C4-2B (cell line): ENCODE data around the gene PMM2.

ENCODE experiments used
- H3K27ac ChIP-seq: fragments of 450-650 bp; 2 replicates; pipeline ENCODE4 v1.5.1; 2017
- ZFX ChIP-seq: fragments of 450-650 bp; IDR thresholded peaks from 2 replicates; pipeline ENCODE4 v1.6.1; 2017
- TF ChIP-seq, protein P1 (sequence below): fragments of 450-650 bp; conservative IDR thresholded peaks from 2 replicates; pipeline ENCODE4 v1.5.1; 2017; ENCODE audit warnings: mild to moderate bottlenecking

The PMM2 gene

DNA sequence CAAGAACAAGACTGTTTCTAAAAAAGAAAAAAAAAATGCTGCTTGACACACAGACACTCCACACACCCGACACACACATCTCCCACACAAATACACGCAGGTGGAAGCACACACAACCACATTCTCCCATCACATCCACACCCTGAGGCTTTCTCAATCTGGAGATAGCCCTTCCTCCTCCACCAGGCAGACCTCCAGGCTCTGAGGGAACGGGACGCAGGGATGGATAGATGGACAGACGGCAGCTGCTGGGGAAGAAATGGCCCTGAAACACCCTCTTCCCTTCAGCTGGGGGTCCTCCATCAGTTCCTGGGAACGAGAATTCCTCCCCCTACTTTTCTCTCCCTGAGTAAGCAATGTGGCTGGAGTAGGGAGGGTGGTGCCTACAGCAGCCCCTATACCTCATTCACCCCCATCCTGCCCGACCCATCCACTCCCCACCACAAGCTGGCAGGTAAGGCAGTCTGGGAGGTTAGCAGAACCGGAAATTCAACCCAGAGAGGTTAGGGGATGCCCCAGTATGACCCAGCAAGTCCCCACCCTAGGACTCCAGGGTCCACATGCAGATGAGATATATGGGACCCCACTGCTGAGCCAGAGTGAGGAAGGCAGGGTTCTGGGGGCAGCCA is 80.4 kb downstream of the PMM2 start:
- TF ChIP-seq ZFX: no peak
- TF ChIP-seq, protein P1, sequence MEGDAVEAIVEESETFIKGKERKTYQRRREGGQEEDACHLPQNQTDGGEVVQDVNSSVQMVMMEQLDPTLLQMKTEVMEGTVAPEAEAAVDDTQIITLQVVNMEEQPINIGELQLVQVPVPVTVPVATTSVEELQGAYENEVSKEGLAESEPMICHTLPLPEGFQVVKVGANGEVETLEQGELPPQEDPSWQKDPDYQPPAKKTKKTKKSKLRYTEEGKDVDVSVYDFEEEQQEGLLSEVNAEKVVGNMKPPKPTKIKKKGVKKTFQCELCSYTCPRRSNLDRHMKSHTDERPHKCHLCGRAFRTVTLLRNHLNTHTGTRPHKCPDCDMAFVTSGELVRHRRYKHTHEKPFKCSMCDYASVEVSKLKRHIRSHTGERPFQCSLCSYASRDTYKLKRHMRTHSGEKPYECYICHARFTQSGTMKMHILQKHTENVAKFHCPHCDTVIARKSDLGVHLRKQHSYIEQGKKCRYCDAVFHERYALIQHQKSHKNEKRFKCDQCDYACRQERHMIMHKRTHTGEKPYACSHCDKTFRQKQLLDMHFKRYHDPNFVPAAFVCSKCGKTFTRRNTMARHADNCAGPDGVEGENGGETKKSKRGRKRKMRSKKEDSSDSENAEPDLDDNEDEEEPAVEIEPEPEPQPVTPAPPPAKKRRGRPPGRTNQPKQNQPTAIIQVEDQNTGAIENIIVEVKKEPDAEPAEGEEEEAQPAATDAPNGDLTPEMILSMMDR: no peak
- H3K27ac ChIP-seq: no peak overlapping the region

DNA sequence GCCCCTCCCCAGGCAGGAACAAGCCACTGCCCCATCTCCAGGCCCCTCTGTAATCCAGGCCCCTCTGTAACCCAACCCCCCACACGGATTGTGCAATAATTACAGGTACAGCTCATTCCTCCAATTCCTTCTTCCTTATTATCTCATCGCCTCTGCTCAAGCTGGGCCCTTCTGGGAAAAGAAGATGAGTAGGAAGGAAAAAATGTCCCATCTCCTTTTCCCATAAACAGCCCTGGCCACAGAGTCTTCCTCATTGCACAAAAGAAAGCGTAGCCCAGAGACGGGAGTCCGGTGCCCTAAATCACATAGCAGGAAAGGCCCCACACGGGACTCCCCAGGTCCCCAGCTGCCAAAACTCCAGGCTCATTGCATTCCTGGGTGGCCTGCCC is 80.9 kb downstream of the PMM2 start:
- TF ChIP-seq, protein P1: no peak
- no peak for TF ChIP-seq ZFX
- no peak overlapping the region for H3K27ac ChIP-seq

DNA sequence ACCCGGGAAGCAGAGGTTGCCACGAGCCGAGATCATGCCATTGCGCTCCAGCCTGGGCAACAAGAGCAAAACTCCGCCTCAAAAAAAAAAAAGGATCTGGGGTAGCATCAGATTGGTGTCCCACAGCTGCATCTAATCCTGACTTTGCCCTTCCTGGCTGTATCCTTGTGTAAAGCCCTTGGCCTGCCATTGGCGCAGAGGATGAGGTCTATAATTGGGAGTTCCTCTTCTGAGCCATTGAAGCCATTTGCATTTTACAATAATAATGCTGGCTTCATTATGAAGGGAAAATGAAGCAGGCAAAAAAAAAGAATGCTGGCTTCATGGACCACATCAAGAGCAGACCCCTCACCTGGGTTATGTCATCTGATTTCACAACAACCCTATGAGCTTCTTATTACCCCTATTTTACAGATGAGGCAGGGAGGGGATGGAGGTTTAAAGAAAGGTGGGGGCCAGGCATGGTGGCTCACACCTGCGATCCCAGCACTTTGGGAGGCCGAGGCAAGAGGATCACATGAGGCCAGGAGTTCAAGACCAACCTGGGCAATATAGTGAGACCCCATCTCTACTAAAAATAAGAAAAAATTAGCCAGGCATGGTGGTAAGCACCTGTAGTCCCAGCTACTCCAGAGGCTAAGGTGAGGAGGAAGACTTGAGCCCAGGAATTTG is 83.3 kb downstream of the PMM2 start:
- H3K27ac ChIP-seq: no peak overlapping the region

DNA sequence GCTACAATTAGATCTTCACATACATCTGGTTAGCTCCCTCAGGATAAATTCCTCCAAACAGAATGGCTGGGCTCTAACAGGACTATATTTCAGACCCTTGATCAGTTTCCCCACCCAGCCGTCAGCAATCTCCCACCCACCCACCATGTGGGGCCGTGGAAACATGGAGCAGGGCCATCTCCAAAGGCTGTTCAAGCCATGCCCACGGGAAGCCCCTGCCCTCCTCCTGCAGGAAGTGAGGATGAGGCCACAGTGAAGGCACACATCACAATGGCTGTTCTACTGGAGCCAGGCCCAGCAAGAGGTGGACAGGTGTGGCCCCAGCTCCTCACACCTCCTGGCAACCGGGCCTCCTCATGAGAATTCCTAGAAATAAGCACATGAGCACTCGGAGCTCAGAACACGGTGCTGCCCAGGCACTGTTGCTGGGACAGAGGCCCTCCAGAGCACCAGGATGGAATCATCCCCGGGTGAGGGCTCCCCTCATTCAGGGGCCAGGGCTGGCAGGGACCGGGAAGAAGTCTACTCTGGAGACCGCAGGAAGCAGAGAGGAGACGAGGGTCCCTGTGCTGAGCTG is 84.5 kb downstream of the PMM2 start, which contains the start of gene LITAFD:
TSS of gene LITAFD (plus strand) at position 311 of the 577 bp plus-strand sequence. CDS start 2,005 bp downstream, outside the sequence.
- TF ChIP-seq, protein P1: no peak
- TF ChIP-seq ZFX: no peak
- no peak within 1 kb of the TSS for H3K27ac ChIP-seq

More for the DNA sequence above, 83.3 kb downstream of the PMM2 start:
- TF ChIP-seq, protein P1: no peak
- no peak for TF ChIP-seq ZFX

DNA sequence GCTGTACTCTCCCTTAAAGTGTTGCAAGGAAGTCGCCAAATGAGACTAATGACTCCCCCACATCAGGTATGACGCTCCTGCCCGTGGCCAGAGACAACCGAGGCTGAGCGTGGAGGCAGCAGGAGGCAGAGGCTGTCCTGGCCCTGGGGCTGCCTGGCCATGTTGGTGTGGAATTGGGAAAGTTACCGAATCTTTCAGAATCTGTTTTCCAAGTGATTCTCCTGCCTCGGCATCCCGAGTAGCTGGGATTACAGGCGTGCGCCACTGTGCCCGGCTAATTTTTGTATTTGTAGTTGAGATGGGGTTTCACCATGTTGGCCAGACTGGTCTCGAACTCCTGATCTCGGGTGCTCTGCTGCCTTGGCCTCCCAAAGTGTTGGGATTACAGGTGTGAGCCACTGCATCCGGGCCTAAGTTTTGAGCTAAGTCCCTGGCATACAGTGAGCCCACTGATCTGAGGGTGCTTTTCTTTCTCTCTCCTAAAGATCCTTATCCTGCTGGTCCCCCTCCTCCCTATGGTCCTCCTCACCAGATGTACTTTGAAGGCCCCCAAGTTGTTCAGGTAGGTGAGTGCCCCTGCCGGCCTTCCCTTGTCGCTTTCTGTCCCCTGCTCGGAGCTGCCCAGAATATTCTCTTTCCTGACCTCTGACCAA is 85.2 kb downstream of the PMM2 start:
- TF ChIP-seq, protein P1: no peak
- TF ChIP-seq ZFX: no peak
- no peak overlapping the region for H3K27ac ChIP-seq

DNA sequence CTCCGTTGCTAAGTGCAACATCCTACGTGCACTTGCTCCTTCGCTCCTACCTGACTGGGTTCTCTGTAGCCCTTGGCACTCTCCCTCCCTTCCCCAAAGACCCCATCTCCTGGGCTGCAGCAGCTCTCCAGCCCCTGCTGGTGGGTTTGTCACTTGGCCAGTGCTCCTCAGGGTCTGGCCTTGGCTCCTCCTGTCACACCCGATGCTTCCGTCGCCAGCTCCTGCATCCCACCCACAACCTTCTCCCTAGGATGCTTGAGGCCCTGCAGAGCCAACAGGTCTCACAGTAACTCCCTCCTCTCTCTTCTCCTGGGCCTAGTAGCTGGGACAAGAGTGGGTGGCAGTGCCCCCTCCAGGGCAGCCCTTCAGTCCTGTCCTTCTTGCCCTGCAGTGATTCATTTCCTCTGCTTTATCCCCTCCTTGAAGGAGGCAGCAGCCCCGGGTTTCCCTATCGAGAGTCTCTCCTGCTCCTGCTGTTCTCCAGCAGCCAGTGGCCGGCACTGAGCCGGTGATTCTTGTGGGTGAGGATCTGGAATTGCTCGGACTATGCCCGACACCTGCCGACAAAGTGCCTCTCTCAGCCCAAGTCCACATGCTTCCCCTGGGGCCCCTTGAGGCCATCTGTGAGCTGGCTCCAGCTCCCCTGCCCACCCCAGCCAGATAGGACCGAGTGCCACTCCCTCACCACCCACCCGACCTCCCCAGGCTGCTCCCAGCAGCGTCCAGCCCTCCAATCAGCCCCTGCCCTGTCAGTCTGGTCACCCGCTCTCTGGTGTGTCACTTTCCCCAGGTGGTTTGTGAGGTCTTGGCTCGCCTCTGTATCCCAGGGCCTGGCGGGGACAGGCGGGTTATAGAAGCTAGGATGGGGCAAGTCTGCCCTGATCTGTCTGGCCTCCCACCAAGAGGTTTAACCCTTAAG is 88.3 kb downstream of the PMM2 start:
- TF ChIP-seq, protein P1: no peak
- no peak for TF ChIP-seq ZFX
- no peak overlapping the region for H3K27ac ChIP-seq
